ENCODE data around the gene SLC1A1. TPM values are rescaled to one million over a fixed set of nuclear protein-coding genes. Genes with fewer than 3 reads are reported as not detected.
A peak's percentile ranks its signal among the peaks of the same experiment; 100 is the strongest.
"Not testable (repeated sequence)": the region's sequence is repeated elsewhere in the genome, so short reads cannot be mapped to it uniquely, and the experiment has no call there.

The SLC1A1 gene
- polyA plus RNA-seq, 6 donors from 2014 or later: not detected

GRCh38 chr9:4508907-4509589, 18.8 kb downstream of the SLC1A1 start:
- Mint-ChIP-seq H3K4me3 (no peak overlapping the region), H3K4me1 (no peaks in the 10 kb centered on the region), H3K27ac (no peak overlapping the region), H3K36me3 (no peaks in the 10 kb centered on the region), H3K27me3 (peaks cover 0 to 32% (median 10%) of the 10 kb centered on the region in 3 donors), H3K9me3 (peaks cover 0 to 6% (median 2%) of the 10 kb centered on the region in 7 donors)
- ATAC-seq (ENCODE audit: low read depth in 2 of 2): no peak
- no peak for DNase-seq

DNA sequence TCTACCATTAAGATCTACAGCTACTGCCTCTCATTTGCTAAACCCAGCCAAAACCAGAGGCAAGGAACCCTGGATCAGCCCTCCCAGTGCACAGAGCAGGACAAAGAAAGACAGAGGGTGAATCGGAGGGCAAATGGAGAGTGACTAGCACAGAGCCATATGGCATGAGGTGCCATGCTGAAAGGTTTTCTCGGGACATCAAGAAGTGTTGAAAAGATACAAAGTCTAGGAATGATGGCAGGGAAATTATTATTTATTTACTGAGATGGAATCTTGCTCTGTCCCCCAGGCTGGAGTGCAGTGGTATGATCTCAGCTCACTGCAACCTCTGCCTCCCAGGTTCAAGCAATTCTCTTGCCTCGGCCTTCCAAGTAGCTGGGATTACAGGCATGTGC, 19.3 kb downstream of the SLC1A1 start:
- Mint-ChIP-seq H3K4me3 (no peak overlapping the region), H3K36me3 (no peaks in the 10 kb centered on the region), H3K27me3 (peaks cover 0 to 27% (median 10%) of the 10 kb centered on the region in 3 donors), H3K27ac (no peak overlapping the region), H3K4me1 (no peaks in the 10 kb centered on the region), H3K9me3 (peaks cover 0 to 6% (median 2%) of the 10 kb centered on the region in 7 donors)
- ATAC-seq (ENCODE audit: low read depth in 2 of 2) (no peak), DNase-seq (no peak)

DNA sequence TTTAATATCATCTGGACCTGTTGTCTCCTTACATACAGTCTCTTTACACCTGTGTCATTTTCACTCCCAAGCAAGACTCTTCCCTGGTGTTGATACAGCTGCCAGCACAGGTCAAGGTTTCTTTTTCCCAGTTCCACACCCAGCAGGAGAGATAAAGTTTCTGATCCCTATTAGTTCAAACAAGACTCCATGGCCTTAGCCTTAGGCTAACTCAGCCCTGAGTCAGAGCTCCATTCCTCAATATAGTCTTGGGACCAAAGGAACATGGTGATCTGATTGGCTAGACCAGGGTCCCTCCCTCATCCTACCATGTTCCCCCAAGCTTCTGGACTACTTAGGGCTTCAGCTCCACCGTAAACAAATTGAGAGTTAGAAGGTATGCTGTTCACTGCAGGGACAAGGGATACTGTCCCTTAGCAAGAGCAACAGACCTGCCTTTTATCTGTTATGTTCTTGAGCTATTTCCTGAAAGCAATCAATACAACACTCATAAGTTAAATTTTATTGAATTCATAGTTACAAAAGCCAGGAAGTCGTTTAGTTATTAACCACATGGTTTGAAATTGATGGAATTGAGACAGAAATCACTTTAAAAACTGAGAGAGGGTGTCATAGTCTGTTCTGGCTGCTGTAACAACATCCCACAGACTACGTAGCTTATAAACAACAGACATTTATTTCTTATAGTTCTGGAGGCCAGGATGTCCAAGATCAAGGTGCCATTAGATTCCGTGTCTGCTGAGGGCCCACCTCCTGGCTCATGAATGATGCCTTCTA, 20.5 kb downstream of the SLC1A1 start:
- no peak overlapping the region for H3K27ac Mint-ChIP-seq
- DNase-seq (no peak), ATAC-seq (ENCODE audit: low read depth in 2 of 2) (no peak)
- H3K4me3 Mint-ChIP-seq: no peak overlapping the region
- peaks cover 0 to 22% (median 10%) of the 10 kb centered on the region in 3 donors for H3K27me3 Mint-ChIP-seq
- no peaks in the 10 kb centered on the region for H3K4me1 Mint-ChIP-seq
- H3K36me3 Mint-ChIP-seq: no peaks in the 10 kb centered on the region
- H3K9me3 Mint-ChIP-seq: peaks cover 0 to 6% (median 1%) of the 10 kb centered on the region in 7 donors

DNA sequence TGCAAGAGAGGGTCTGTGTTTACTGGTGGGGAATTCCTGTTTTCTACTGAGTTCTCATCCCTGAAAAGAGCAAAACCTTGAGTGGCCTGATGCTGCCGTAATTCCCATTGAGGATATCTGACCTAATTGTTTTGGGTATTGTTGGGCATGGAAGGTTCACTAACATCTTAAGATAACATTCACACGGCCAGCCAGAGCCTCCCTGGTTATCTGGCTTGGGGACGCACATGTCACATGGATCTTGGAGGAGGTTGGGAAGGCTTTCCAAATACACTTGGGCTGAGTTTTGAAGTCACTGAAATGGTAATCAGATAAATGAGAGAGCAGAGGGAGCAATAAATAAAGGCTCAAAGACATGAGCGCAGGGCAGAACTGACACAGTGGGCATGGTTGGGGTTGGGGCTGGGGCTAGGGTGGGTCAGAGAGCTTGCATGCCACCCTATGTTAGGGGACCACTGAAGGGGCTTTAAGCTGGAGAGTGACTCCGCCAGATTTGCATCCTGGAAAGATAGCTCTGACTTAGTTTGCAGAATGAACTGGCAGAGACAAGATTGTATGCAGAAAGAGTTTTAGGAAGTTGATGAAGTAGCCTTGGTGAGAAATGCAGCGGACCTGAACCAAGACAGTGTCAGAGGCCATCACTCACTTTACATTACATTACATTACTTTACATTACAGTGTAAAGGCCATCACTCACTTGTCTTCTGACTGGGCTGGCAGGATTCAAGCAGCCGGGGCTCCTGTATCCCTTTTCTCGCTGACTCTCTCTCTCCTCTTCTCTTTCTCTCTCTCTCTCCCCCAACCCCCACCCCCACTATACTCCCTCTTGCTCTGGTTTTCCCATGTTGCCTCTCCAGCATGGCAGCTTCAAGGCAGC, 24.2 kb downstream of the SLC1A1 start:
- peak overlapping the region in 1 of 6 donors; percentile 9 for H3K27ac Mint-ChIP-seq
- ATAC-seq (ENCODE audit: low read depth in 2 of 2): no peak
- no peaks in the 10 kb centered on the region for H3K4me1 Mint-ChIP-seq

GRCh38 chr9:4515958-4516375, 25.7 kb downstream of the SLC1A1 start:
- Mint-ChIP-seq H3K36me3 (no peaks in the 10 kb centered on the region), H3K27me3 (peaks cover 0 to 4% (median 0%) of the 10 kb centered on the region in 3 donors), H3K9me3 (peaks cover 0 to 6% (median 0%) of the 10 kb centered on the region in 7 donors), H3K27ac (no peak overlapping the region), H3K4me1 (no peaks in the 10 kb centered on the region), H3K4me3 (no peak overlapping the region)
- ATAC-seq (ENCODE audit: low read depth in 2 of 2): no peak
- DNase-seq: no peak

More for the DNA sequence above, 24.2 kb downstream of the SLC1A1 start:
- peaks cover 0 to 4% (median under 1%) of the 10 kb centered on the region in 3 donors for H3K27me3 Mint-ChIP-seq
- no peak for DNase-seq
- peak overlapping the region in 1 of 8 donors; percentile 61 for H3K4me3 Mint-ChIP-seq
- no peaks in the 10 kb centered on the region for H3K36me3 Mint-ChIP-seq
- H3K9me3 Mint-ChIP-seq: peaks cover 0 to 6% (median 0%) of the 10 kb centered on the region in 7 donors

DNA sequence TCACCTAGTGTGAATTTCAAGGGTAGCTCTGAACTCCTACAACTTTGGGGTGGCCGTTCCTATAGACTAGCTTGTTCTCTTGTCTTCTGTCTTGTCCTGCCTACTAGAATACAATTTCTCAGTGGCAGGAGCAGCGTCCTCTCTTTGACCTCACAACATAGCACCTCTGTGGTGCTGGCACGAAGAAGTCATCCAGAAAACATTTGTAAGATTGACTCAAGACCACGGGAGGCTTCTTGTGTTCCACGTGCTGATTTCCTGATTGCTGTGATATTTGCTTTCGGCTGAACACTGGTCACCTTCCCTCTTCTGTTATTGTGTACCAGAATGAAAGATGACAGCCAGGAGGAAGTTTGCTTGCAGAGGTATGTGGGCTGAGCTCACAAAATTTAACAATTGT, 27.0 kb downstream of the SLC1A1 start:
- DNase-seq: no peak
- Mint-ChIP-seq H3K27ac (no peak overlapping the region), H3K4me3 (no peak overlapping the region), H3K27me3 (peaks cover 0 to 2% (median 1%) of the 10 kb centered on the region in 3 donors), H3K4me1 (no peaks in the 10 kb centered on the region), H3K9me3 (peaks cover 0 to 1% (median 0%) of the 10 kb centered on the region in 7 donors), H3K36me3 (no peaks in the 10 kb centered on the region)
- ATAC-seq (ENCODE audit: low read depth in 2 of 2): no peak

- Mint-ChIP-seq H3K9me3 (peaks cover 0 to 2% (median 0%) of the 10 kb centered on the region in 7 donors), H3K36me3 (no peaks in the 10 kb centered on the region), H3K4me3 (no peak overlapping the region), H3K27ac (no peak overlapping the region), H3K27me3 (peaks cover 0 to 8% (median 5%) of the 10 kb centered on the region in 3 donors), H3K4me1 (no peaks in the 10 kb centered on the region)
- DNase-seq (no peak), ATAC-seq (ENCODE audit: low read depth in 2 of 2) (no peak)
These were observed 29.3 kb downstream of the SLC1A1 start for GRCh38 chr9:4519604-4520003.

DNA sequence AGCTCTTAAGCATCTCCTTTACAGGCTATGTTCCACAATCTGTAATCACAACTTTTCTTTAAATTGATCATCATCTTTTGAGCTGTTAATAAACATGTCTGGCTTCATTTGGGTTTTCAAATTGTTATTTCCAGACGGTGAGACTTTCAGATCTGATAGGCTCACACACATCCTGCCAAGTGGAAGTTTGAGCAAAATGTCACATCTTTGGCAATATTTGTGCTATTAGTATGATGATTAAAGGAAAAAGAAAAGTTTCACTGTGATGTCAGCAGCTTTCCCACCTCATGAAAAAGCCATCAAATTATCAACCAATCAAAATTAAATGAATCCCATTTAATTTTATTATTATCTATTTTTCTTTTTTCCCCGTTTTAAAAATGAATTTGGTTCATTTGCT, 29.8 kb downstream of the SLC1A1 start:
- no peaks in the 10 kb centered on the region for H3K4me1 Mint-ChIP-seq
- ATAC-seq (ENCODE audit: low read depth in 2 of 2) (no peak), DNase-seq (no peak)
- H3K27ac Mint-ChIP-seq: no peak overlapping the region
- no peaks in the 10 kb centered on the region for H3K36me3 Mint-ChIP-seq
- H3K9me3 Mint-ChIP-seq: peaks cover 0 to 2% (median 0%) of the 10 kb centered on the region in 7 donors
- H3K4me3 Mint-ChIP-seq: no peak overlapping the region
- peaks cover 0 to 8% (median 5%) of the 10 kb centered on the region in 3 donors for H3K27me3 Mint-ChIP-seq

- no peak for ATAC-seq (ENCODE audit: low read depth in 2 of 2)
- Mint-ChIP-seq H3K27me3 (peaks cover 9 to 31% (median 12%) of the 10 kb centered on the region in 3 donors), H3K4me1 (no peaks in the 10 kb centered on the region), H3K9me3 (peaks cover 0 to 9% (median 0%) of the 10 kb centered on the region in 7 donors), H3K36me3 (no peaks in the 10 kb centered on the region), H3K4me3 (no peak overlapping the region), H3K27ac (no peak overlapping the region)
- no peak for DNase-seq
These were observed 40.1 kb downstream of the SLC1A1 start for GRCh38 chr9:4530375-4530774.

DNA sequence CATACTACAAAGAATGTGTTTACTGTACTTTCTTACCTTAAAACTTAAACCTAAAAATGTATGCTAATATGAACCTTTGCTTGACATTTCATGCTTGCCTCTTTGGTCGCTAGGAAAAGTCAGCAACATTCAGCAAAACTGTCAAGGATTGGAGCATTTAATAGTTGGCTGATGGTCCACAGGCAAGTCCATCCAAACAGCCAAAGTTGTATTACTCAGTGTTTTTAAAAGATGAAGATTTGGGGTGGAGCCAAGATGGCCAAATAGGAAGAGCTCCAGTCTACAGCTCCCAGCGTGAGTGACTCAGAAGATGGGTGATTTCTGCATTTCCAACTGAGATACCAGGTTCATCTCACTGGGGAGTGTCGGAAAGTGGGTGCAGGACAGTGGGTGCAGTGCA, 40.6 kb downstream of the SLC1A1 start:
- H3K4me1 Mint-ChIP-seq; H3K27ac Mint-ChIP-seq; DNase-seq; H3K36me3 Mint-ChIP-seq; ATAC-seq (ENCODE audit: low read depth in 2 of 2); H3K4me3 Mint-ChIP-seq; H3K9me3 Mint-ChIP-seq: not testable (repeated sequence)
- H3K27me3 Mint-ChIP-seq: peaks cover 9 to 31% (median 12%) of the 10 kb centered on the region in 3 donors

- not testable (repeated sequence) for DNase-seq; H3K4me1 Mint-ChIP-seq; H3K27ac Mint-ChIP-seq; ATAC-seq (ENCODE audit: low read depth in 2 of 2); H3K4me3 Mint-ChIP-seq; H3K36me3 Mint-ChIP-seq
- peaks cover 9 to 31% (median 12%) of the 10 kb centered on the region in 3 donors for H3K27me3 Mint-ChIP-seq
- H3K9me3 Mint-ChIP-seq: peaks cover 0 to 13% (median 0%) of the 10 kb centered on the region in 7 donors
These were observed 41.1 kb downstream of the SLC1A1 start for GRCh38 chr9:4531355-4531754.

- not testable (repeated sequence) for H3K4me1 Mint-ChIP-seq; H3K4me3 Mint-ChIP-seq; H3K9me3 Mint-ChIP-seq; H3K27ac Mint-ChIP-seq; DNase-seq; ATAC-seq (ENCODE audit: low read depth in 2 of 2); H3K36me3 Mint-ChIP-seq
- H3K27me3 Mint-ChIP-seq: peaks cover 7 to 23% (median 12%) of the 10 kb centered on the region in 3 donors
These were observed 43.6 kb downstream of the SLC1A1 start for GRCh38 chr9:4533881-4534280.

GRCh38 chr9:4536196-4536595, 45.9 kb downstream of the SLC1A1 start:
- peaks cover 0 to 17% (median 3%) of the 10 kb centered on the region in 3 donors for H3K27me3 Mint-ChIP-seq
- H3K4me3 Mint-ChIP-seq; H3K36me3 Mint-ChIP-seq; DNase-seq; H3K27ac Mint-ChIP-seq; ATAC-seq (ENCODE audit: low read depth in 2 of 2); H3K4me1 Mint-ChIP-seq: not testable (repeated sequence)
- H3K9me3 Mint-ChIP-seq: peaks cover 0 to 14% (median 7%) of the 10 kb centered on the region in 7 donors

Data from naive B cell (primary cell).